ENCODE results near the gene BATF3. TPM values are rescaled to one million over a fixed set of nuclear protein-coding genes. Genes with fewer than 3 reads are reported as not detected.

The BATF3 gene, protein sequence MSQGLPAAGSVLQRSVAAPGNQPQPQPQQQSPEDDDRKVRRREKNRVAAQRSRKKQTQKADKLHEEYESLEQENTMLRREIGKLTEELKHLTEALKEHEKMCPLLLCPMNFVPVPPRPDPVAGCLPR
- 3.0 and 3.9 TPM in 2 replicates for total RNA-seq

DNA sequence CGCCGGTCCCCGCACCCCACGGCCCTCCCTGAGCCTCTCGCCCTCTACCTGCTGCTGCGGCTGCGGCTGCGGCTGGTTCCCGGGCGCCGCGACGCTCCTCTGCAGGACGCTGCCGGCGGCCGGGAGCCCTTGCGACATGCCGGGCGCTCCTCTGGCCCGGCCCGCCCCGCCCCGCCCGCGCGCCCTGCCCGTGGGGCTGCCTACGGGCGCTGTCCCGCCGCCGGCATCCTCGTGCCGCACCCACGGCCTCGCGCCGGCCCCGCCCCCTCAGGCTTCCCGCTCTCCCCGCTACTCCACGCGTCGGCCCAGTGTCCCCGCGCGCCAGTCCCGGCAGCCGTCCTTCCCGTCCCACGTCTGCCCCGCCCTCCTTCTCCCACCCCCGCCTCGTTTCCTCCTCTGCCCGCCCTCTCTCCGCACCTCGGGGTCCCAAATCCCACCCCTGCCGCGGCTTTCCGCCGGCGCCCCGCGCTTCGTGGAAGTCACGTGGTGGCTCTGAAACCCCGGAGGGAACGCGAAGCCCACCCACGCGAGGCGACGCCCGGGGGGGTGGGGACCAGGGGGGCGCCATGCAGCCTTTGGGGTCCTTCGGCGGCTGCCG is at the start of gene BATF3:
Gene BATF3, minus strand, starts transcription at position 216 of the 598 bp plus-strand sequence. Its CDS starts 78 bp downstream, at position 138.
- peak; percentile 7 for DNase-seq (ENCODE audit: low read depth)
- TF ChIP-seq, protein P1, sequence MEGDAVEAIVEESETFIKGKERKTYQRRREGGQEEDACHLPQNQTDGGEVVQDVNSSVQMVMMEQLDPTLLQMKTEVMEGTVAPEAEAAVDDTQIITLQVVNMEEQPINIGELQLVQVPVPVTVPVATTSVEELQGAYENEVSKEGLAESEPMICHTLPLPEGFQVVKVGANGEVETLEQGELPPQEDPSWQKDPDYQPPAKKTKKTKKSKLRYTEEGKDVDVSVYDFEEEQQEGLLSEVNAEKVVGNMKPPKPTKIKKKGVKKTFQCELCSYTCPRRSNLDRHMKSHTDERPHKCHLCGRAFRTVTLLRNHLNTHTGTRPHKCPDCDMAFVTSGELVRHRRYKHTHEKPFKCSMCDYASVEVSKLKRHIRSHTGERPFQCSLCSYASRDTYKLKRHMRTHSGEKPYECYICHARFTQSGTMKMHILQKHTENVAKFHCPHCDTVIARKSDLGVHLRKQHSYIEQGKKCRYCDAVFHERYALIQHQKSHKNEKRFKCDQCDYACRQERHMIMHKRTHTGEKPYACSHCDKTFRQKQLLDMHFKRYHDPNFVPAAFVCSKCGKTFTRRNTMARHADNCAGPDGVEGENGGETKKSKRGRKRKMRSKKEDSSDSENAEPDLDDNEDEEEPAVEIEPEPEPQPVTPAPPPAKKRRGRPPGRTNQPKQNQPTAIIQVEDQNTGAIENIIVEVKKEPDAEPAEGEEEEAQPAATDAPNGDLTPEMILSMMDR (IDR thresholded peaks at IDR 0.05; ENCODE audit: insufficient read depth, low read depth, low read length): no peak
- peak within 1 kb of the TSS; percentile 67 for H3K4me3 ChIP-seq (ENCODE audit: low read depth, low read length)

DNA sequence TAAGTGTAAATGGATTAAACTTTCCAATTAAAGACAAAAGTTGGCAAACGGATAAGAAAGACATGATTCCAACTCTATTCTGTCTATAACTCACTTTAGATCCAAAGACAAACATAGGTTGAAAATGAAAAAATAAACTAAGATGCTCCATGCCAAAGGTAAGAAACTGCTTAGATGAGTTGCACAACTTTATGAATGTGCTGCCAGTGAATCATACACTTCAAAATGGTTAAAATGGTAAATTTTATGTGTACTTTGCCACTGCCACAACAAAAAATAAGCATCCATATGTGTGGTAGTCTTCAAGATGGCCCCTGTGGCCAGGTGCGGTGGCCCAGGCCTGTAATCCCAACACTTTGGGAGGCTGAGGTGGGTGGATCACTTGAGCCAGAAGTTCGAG is 46.9 kb upstream of the BATF3 start:
- DNase-seq (ENCODE audit: low read depth): no peak
- H3K4me3 ChIP-seq (ENCODE audit: low read depth, low read length): no peak overlapping the region
- TF ChIP-seq, protein P1 (IDR thresholded peaks at IDR 0.05; ENCODE audit: insufficient read depth, low read depth, low read length): no peak

DNA sequence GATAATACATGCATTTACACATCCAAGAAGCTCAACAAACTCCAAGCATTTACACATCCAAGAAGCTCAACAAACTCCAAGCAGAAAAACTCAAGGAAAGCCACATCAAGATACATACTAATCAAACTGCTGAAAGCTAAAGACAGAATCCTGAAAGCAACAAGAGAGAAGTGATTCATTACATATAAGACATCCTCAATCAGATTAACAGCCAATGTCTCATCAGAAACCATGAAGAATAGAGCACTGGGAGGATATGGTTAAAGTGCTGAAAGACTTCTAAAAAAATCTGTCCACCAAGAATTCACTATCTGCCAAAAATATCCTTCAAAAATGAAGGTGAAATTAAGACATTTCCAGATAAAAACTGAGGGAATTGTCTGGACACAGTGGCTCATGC is 45.7 kb upstream of the BATF3 start:
- no peak for DNase-seq (ENCODE audit: low read depth)
- TF ChIP-seq, protein P1 (IDR thresholded peaks at IDR 0.05; ENCODE audit: insufficient read depth, low read depth, low read length): no peak
- H3K4me3 ChIP-seq (ENCODE audit: low read depth, low read length): no peak overlapping the region

DNA sequence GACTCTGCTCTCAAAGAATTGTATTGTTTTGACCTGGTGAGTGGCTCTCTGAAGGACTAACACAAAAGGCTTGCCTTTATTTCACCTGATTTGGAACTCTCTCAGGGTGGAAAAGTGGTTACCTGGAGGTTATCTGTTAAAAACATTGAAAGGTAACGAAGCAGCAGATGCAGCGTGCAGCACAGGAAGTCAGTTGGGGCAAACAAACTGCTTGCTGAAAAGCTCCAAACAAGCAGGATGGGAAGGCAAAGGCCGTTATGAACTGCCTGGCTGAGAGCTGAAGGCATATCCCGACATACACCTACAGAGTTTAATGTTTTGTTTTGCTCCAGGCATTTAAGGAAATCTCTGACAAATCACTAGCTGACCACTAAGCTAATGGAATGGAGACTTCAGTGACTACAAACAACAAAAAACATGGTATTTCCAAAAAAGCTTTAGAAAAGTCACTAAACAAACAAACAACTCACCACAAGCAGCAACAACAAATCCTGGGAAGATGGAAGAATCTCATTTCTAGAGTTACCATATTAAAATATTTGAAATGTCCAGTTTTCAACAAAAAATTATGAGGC is 44.3 kb upstream of the BATF3 start:
- DNase-seq (ENCODE audit: low read depth): peak; percentile 50
- no peak overlapping the region for H3K4me3 ChIP-seq (ENCODE audit: low read depth, low read length)
- TF ChIP-seq, protein P1 (IDR thresholded peaks at IDR 0.05; ENCODE audit: insufficient read depth, low read depth, low read length): no peak

DNA sequence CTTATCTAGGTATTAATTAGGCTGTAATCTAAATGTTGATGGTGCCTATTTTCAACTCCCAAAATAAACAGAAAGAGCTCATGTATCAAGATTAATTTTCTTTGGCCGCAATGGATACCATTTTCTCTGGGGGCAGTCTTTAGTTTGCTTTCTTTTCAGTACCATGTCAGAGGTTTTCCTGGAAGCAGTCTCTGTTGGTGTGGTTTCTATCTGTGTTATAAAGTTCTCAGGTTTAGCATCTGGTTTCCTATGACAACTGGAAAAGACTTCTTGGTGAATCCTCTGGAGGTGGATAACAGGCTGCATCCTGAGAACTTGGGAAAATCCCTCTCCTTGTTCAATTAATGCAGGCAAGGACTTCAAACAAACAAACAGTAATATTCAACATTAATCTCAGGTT is 38.7 kb upstream of the BATF3 start:
- TF ChIP-seq, protein P1 (IDR thresholded peaks at IDR 0.05; ENCODE audit: insufficient read depth, low read depth, low read length): no peak
- H3K4me3 ChIP-seq (ENCODE audit: low read depth, low read length): no peak overlapping the region
- no peak for DNase-seq (ENCODE audit: low read depth)

DNA sequence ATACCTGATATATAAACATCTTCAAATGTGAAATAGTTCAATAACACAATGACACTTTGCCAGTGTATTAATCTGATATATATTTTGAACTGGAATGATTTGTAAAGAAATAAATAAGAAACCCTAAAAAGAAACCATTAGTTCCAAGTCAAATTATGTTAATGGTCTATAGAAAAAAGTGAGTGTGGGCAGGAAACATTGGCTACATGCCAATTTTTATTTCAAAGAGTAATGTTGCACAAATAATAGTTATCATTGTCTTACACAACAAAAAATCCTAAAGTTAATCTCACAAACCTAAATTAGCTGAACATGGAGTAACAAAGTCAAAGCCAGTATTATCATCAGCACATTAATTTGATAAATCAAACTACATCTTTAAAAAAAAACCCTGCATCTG is 37.9 kb upstream of the BATF3 start:
- no peak overlapping the region for H3K4me3 ChIP-seq (ENCODE audit: low read depth, low read length)
- DNase-seq (ENCODE audit: low read depth): no peak
- TF ChIP-seq, protein P1 (IDR thresholded peaks at IDR 0.05; ENCODE audit: insufficient read depth, low read depth, low read length): no peak

Data from fibroblast of villous mesenchyme (primary cell).